PC-3 (cell line): ENCODE data around the gene ADPRHL1. TPM values are rescaled to one million over a fixed set of nuclear protein-coding genes. Genes with fewer than 3 reads are reported as not detected.

Experiments used
- ATAC-seq: fragments of 200-7000 bp; cut with Tn5 transposase; 2 replicates; pipeline ENCODE4 v1.9.1; 2020; ENCODE audit warnings: mild to moderate bottlenecking, moderate library complexity
- BruUV-seq: library from RNA; stranded (reverse); fragments of 400-500 nt; replicated peaks from 2 replicates; lab custom pipeline; 2021; lab: Mats Ljungman, UMichigan
- CTCF ChIA-PET: fragments of 300-600 bp; sonication (Branson Sonifier 250); formaldehyde crosslinking; loops from one replicate; lab custom pipeline; 2022; ENCODE audit warnings: antibody characterized with exemption; lab: Charles Lee
- POLR2A ChIA-PET: fragments of 300-600 bp; sonication (Branson Sonifier 250); formaldehyde crosslinking; loops from one replicate; lab custom pipeline; 2022; ENCODE audit warnings: antibody characterized with exemption; ENCODE audit not compliant: unreplicated experiment; lab: Charles Lee
- DNase-seq: peaks from one replicate; pipeline ENCODE4 v3.0.0-alpha.2; 2015
- H2AFZ ChIP-seq: fragments of 300-600 bp; sonication (generic); 2 replicates; pipeline ENCODE4 v1.6.0; 2016; ENCODE audit warnings: antibody characterized with exemption, low read length
- H3F3A ChIP-seq: fragments of 300-600 bp; sonication (generic); one replicate; pipeline ENCODE4 v1.6.0; 2017; ENCODE audit warnings: antibody characterized with exemption, low read length, control low read depth, mild to moderate bottlenecking; ENCODE audit not compliant: unreplicated experiment
- H3K27ac ChIP-seq: fragments of 300-600 bp; sonication (generic); 2 replicates; pipeline ENCODE4 v1.5.1; 2016; ENCODE audit warnings: mild to moderate bottlenecking, low read length
- H3K27me3 ChIP-seq: fragments of 300-600 bp; sonication (generic); 2 replicates; pipeline ENCODE4 v1.6.1; 2016; ENCODE audit warnings: low read length, mixed read lengths
- H3K36me3 ChIP-seq: fragments of 300-600 bp; sonication (generic); 2 replicates; pipeline ENCODE4 v1.6.1; 2016; ENCODE audit warnings: low read depth, mixed run types, low read length, mixed read lengths
- H3K4me1 ChIP-seq: fragments of 300-600 bp; sonication (generic); 2 replicates; pipeline ENCODE4 v1.5.1; 2016; ENCODE audit warnings: low read length; ENCODE audit not compliant: insufficient read depth
- H3K4me2 ChIP-seq: fragments of 300-600 bp; sonication (generic); 2 replicates; pipeline ENCODE4 v1.6.0; 2016; ENCODE audit warnings: low read length
- H3K4me3 ChIP-seq: fragments of 300-600 bp; sonication (generic); 2 replicates; pipeline ENCODE4 v1.5.1; 2016; ENCODE audit warnings: mild to moderate bottlenecking, low read length, mixed read lengths
- H3K79me2 ChIP-seq: fragments of 300-600 bp; sonication (generic); 2 replicates; pipeline ENCODE4 v1.6.1; 2017; ENCODE audit warnings: low read length, mixed read lengths
- H3K9ac ChIP-seq: fragments of 300-600 bp; sonication (generic); 2 replicates; pipeline ENCODE4 v1.6.0; 2016; ENCODE audit warnings: mild to moderate bottlenecking, low read length
- H3K9me2 ChIP-seq: fragments of 300-600 bp; sonication (generic); replicated peaks from 2 replicates; pipeline ENCODE4 v1.6.1; 2016; ENCODE audit warnings: mixed run types, low read length, mixed read lengths
- H3K9me3 ChIP-seq: fragments of 300-600 bp; sonication (generic); 2 replicates; pipeline ENCODE4 v1.6.1; 2016; ENCODE audit warnings: low read length, mixed read lengths
- H4K20me1 ChIP-seq: fragments of 300-600 bp; sonication (generic); 2 replicates; pipeline ENCODE4 v1.6.1; 2016; ENCODE audit warnings: low read length, mixed read lengths
- CTCF ChIP-seq: fragments of 300-600 bp; sonication (generic); conservative IDR thresholded peaks from 2 replicates; pipeline ENCODE4 v1.5.1; 2017; ENCODE audit warnings: antibody characterized with exemption, low read depth, mild to moderate bottlenecking, low read length
- EZH2 ChIP-seq: fragments of 300-600 bp; sonication (generic); IDR thresholded peaks from one replicate; pipeline ENCODE4 v1.6.1; 2017; ENCODE audit warnings: antibody characterized with exemption, mild to moderate bottlenecking, low read length; ENCODE audit not compliant: unreplicated experiment
- EZH2phosphoT487 ChIP-seq: fragments of 300-600 bp; sonication (generic); IDR thresholded peaks from 2 replicates; pipeline ENCODE4 v1.6.1; 2018; ENCODE audit warnings: mild to moderate bottlenecking, antibody characterized with exemption, low read length, borderline replicate concordance
- intact Hi-C: fragments of 100-400 bp; cut with micrococcal nuclease; formaldehyde crosslinking; loops from 2 replicates; pipeline ENCODE4 v1.9.0; 2023
- total RNA-seq: library from RNA; depleted of rRNA; stranded (reverse); fragments of >200 nt; gene quantifications from 2 replicates; pipeline ENCODE4 v1.2.3, GENCODE V29; 2014

ADPRHL1 gene
- total RNA-seq, 1 experiment from 2014 or later, result 10.3 TPM

- TF ChIP-seq EZH2 (no peak), EZH2phosphoT487 (no peak), CTCF (no peak)
Measured at GRCh38 chr13:113475911-113476310, 22.6 kb upstream of the ADPRHL1 start.

GRCh38 chr13:113475280-113475679, 22.0 kb upstream of the ADPRHL1 start:
- H3K4me3 ChIP-seq, result no peak overlapping the region
- ATAC-seq, result no peak
- H3K27ac ChIP-seq, result no peak overlapping the region
- no peaks in the 10 kb centered on the region for H3K9me3 ChIP-seq
- no peak overlapping the region for H3K4me2 ChIP-seq
- ChIA-PET POLR2A (no interaction called here), CTCF (no interaction called here)
- H3K79me2 ChIP-seq, result no peaks in the 10 kb centered on the region
- H2AFZ ChIP-seq, result no peak overlapping the region
- TF ChIP-seq CTCF, result no peak
- no peak for TF ChIP-seq EZH2
- no peak for TF ChIP-seq EZH2phosphoT487
- BruUV-seq, result no TSS peak
- H3K9ac ChIP-seq, result no peak overlapping the region
- no peaks in the 10 kb centered on the region for H3K4me1 ChIP-seq
- H4K20me1 ChIP-seq, result no peaks in the 10 kb centered on the region
- intact Hi-C loops, result no loop called here
- no peaks in the 10 kb centered on the region for H3K27me3 ChIP-seq
- H3K9me2 ChIP-seq, result no peaks in the 10 kb centered on the region
- no peaks in the 10 kb centered on the region; the same call in 1 of the 2 replicates for H3K36me3 ChIP-seq
- DNase-seq, result no peak
- H3F3A ChIP-seq, result no peaks in the 10 kb centered on the region

More at GRCh38 chr13:113475911-113476310, 22.6 kb upstream of the ADPRHL1 start:
- no peaks in the 10 kb centered on the region for H3K4me1 ChIP-seq
- no peaks in the 10 kb centered on the region for H3F3A ChIP-seq
- no peak overlapping the region for H3K9ac ChIP-seq
- H3K4me3 ChIP-seq, result no peak overlapping the region
- no peaks in the 10 kb centered on the region for H4K20me1 ChIP-seq
- no peak overlapping the region for H3K4me2 ChIP-seq
- H2AFZ ChIP-seq, result no peak overlapping the region
- no peaks in the 10 kb centered on the region for H3K9me2 ChIP-seq
- BruUV-seq, result no TSS peak
- ChIA-PET POLR2A (no interaction called here), CTCF (no interaction called here)
- intact Hi-C loops, result no loop called here
- no peak overlapping the region for H3K27ac ChIP-seq
- no peaks in the 10 kb centered on the region for H3K79me2 ChIP-seq
- DNase-seq (no peak), ATAC-seq (no peak)
- H3K27me3 ChIP-seq, result no peaks in the 10 kb centered on the region
- H3K9me3 ChIP-seq, result no peaks in the 10 kb centered on the region
- H3K36me3 ChIP-seq, result no peaks in the 10 kb centered on the region; the same call in 1 of the 2 replicates

GRCh38 chr13:113474179-113474578, 20.9 kb upstream of the ADPRHL1 start:
- Histone ChIP-seq H3K9me2 (no peaks in the 10 kb centered on the region), H3K36me3 (no peaks in the 10 kb centered on the region; the same call in 1 of the 2 replicates), H3K4me1 (no peaks in the 10 kb centered on the region), H3K27ac (no peak overlapping the region), H2AFZ (no peak overlapping the region), H3F3A (no peaks in the 10 kb centered on the region), H3K4me3 (no peak overlapping the region), H3K9ac (no peak overlapping the region), H4K20me1 (no peaks in the 10 kb centered on the region), H3K4me2 (no peak overlapping the region), H3K27me3 (no peaks in the 10 kb centered on the region), H3K9me3 (no peaks in the 10 kb centered on the region), H3K79me2 (no peaks in the 10 kb centered on the region)
- ATAC-seq (no peak), DNase-seq (no peak)
- intact Hi-C loops, result no loop called here
- TF ChIP-seq CTCF (no peak), EZH2phosphoT487 (no peak), EZH2 (no peak)
- no TSS peak for BruUV-seq
- CTCF ChIA-PET, result no interaction called here
- POLR2A ChIA-PET, result no interaction called here
